Peyer's patch (tissue), 4 donors: Measurements from ENCODE around the gene CDH4.

Source experiments
- CTCF ChIP-seq, 6 experiments: fragments of 450-650 bp in 4 of 6; fragments of 200-600 bp in 2 of 6; sonication (generic) in 1 of 6; IDR thresholded peaks; one replicate each; pipeline ENCODE4 v1.5.1; 2017 to 2019; ENCODE audit warnings: antibody characterized with exemption in 6 of 6, mild to moderate bottlenecking in 3 of 6, moderate library complexity in 1 of 6
- POLR2A ChIP-seq, 2 donors: fragments of 450-650 bp; IDR thresholded peaks; one replicate each; pipeline ENCODE4 v1.5.1; 2017; ENCODE audit warnings: antibody characterized with exemption in 2 of 2, mild to moderate bottlenecking in 2 of 2, moderate library complexity in 2 of 2

DNA sequence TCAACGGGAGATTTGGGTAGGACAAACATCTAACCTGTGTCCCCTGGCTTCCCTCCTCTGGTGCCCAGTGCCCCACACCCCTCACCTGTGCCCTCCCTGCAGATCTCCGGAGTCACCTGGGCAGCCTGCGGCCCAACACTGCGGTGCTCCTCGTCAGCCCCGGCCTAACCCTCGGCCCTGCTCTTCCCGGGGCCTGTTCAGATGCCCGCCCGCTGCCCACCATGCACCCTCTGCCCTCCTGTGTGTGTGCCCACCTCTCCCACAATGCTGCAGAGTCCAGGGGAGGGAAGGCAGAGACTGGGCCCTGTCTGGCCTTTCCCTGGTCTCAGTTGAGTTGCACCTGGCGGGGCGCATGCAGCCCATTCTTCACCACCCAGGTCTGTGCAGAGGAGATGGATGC lies 349.3 kb downstream of the CDH4 start:
- no peak for TF ChIP-seq CTCF (IDR thresholded peaks at IDR 0.05)
- no peak for TF ChIP-seq POLR2A (IDR thresholded peaks at IDR 0.05)
